MCF 10A (cell line): ENCODE data around the gene CELF4. TPM values are rescaled to one million over a fixed set of nuclear protein-coding genes. Genes with fewer than 3 reads are reported as not detected.

Experiments
- BruUV-seq: library from RNA; stranded (reverse); fragments of 400-500 nt; replicated peaks from 2 replicates; lab custom pipeline; 2021; lab: Mats Ljungman, UMichigan
- CTCF ChIA-PET: fragments of 300-600 bp; sonication (Branson Sonifier 250); formaldehyde crosslinking; extraction: SDS; loops from one replicate; lab custom pipeline; 2021; ENCODE audit warnings: antibody characterized with exemption, inconsistent platforms; lab: Yijun Ruan, JAX
- POLR2A ChIA-PET: fragments of 300-600, 350-650 bp; sonication (Branson Sonifier 250); formaldehyde crosslinking; extraction: SDS; loops from one replicate; lab custom pipeline; 2020; ENCODE audit warnings: antibody characterized with exemption, inconsistent platforms; lab: Yijun Ruan, JAX
- DNase-seq: peaks from one replicate; pipeline ENCODE4 v3.0.0-alpha.2; 2018; ENCODE audit not compliant: unreplicated experiment
- H3K27ac Mint-ChIP-seq: one replicate; pipeline ENCODE4 v1.8.0; 2022; ENCODE audit warnings: mild to moderate bottlenecking, low read depth, mixed read lengths; ENCODE audit not compliant: unreplicated experiment
- H3K27me3 Mint-ChIP-seq: one replicate; pipeline ENCODE4 v1.8.0; 2022; ENCODE audit warnings: mixed read lengths; ENCODE audit not compliant: insufficient read depth, unreplicated experiment
- H3K36me3 Mint-ChIP-seq: one replicate; pipeline ENCODE4 v1.8.0; 2022; ENCODE audit warnings: mild to moderate bottlenecking, moderate library complexity, mixed read lengths; ENCODE audit not compliant: insufficient read depth, unreplicated experiment
- H3K4me1 Mint-ChIP-seq: one replicate; pipeline ENCODE4 v1.8.0; 2022; ENCODE audit warnings: mixed read lengths; ENCODE audit not compliant: insufficient read depth, unreplicated experiment
- H3K4me3 Mint-ChIP-seq: one replicate; pipeline ENCODE4 v1.8.0; 2022; ENCODE audit warnings: mild to moderate bottlenecking, moderate library complexity, mixed read lengths; ENCODE audit not compliant: unreplicated experiment
- H3K9me3 Mint-ChIP-seq: one replicate; pipeline ENCODE4 v1.8.0; 2022; ENCODE audit warnings: mixed read lengths; ENCODE audit not compliant: unreplicated experiment
- intact Hi-C: fragments of 100-400 bp; cut with micrococcal nuclease; formaldehyde crosslinking; loops from 2 replicates; pipeline ENCODE4 v1.14.1; 2022
- total RNA-seq: library from RNA; stranded (reverse); gene quantifications from 2 replicates; pipeline ENCODE4 v1.2.3, GENCODE V29; 2022
- TF ChIP-seq, protein P1 (sequence below): fragments of 200-600 bp; IDR thresholded peaks from one replicate; pipeline ENCODE4 v1.8.0; 2022; ENCODE audit warnings: antibody characterized with exemption, mild to moderate bottlenecking; ENCODE audit not compliant: unreplicated experiment

Gene CELF4
- total RNA-seq, 1 experiment from 2014 or later = not detected

DNA sequence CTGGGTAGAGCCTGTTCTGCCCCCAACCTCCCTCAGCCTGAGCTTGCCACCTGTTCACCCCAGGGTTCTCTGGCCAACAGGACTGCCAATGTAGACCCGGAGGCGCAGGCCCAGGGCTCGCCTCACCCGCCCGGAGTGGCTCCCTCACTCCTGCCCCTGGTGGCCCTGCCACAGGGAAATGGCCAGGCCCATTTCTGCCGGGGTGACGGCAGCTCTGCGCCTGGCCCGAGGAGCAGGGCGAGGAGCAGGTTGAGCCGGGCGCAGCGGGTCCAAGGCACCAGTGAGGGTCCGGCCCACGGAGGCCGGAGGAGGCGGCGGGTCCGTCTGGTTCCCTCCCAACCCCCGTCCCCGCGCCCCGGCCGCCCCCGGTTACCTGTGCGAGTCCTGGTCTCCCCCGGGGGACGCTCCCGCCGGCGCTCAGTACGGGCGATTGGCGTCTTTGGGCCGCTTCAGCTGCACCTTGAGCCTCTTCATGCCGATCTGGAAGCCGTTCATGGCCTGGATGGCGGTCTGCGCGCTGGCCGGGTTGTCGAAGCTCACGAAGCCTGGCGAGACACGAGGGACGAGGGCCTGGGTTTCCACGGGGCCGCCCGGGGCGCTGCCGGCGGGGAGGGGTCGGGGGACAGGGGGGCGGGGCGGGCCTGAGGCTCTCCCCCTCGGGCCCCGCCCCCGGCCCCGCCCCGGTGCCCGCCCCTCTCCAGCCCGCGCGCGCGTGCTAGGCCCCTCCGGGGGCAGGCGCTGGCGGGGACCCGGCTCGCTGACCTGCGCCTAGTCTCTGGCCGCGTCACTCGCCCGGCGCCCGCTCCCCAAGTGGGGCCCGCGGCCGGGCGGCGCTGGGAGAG lies 312.0 kb downstream of the CELF4 start:
- Mint-ChIP-seq H3K4me3 (no peak overlapping the region), H3K27ac (no peak overlapping the region), H3K4me1 (no peaks in the 10 kb centered on the region), H3K36me3 (peaks cover 7% of the 10 kb centered on the region), H3K27me3 (peaks cover 29% of the 10 kb centered on the region), H3K9me3 (no peaks in the 10 kb centered on the region)
- no peak for DNase-seq
- ChIA-PET POLR2A (no interaction called here), CTCF (no interaction called here)
- no TSS peak for BruUV-seq
- TF ChIP-seq, protein P1, sequence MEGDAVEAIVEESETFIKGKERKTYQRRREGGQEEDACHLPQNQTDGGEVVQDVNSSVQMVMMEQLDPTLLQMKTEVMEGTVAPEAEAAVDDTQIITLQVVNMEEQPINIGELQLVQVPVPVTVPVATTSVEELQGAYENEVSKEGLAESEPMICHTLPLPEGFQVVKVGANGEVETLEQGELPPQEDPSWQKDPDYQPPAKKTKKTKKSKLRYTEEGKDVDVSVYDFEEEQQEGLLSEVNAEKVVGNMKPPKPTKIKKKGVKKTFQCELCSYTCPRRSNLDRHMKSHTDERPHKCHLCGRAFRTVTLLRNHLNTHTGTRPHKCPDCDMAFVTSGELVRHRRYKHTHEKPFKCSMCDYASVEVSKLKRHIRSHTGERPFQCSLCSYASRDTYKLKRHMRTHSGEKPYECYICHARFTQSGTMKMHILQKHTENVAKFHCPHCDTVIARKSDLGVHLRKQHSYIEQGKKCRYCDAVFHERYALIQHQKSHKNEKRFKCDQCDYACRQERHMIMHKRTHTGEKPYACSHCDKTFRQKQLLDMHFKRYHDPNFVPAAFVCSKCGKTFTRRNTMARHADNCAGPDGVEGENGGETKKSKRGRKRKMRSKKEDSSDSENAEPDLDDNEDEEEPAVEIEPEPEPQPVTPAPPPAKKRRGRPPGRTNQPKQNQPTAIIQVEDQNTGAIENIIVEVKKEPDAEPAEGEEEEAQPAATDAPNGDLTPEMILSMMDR = no peak
- intact Hi-C loops = no loop called here

DNA sequence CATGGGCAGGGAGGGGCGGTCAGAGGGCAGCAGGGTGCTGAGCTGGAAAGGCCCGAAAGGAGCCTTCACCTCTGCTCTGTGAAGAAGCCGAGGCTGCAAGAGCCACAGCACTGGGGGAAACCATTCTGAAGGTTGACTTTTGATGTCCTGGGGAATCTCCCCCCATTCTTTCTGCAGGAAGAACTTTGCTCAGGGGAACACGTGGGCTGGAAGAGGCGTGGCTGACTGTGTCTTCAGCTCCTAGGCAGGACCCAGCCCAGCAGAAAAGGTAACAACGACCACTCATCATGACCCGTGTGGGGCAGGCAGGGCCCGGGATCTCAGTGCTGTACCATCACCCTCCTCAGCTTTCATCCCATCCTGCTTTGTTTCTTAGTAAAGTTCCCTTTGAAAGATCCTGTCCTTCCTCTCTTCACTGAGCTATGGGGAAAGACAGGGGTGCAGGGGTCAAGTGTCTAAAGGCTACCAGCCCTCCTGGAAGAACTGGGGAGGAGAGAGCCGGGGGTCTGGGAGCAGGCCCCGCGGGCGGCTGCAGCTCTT lies 312.7 kb downstream of the CELF4 start:
- BruUV-seq = no TSS peak
- DNase-seq = no peak
- H3K27ac Mint-ChIP-seq = no peak overlapping the region
- CTCF ChIA-PET = no interaction called here
- H3K4me1 Mint-ChIP-seq = no peaks in the 10 kb centered on the region
- H3K36me3 Mint-ChIP-seq = peaks cover 7% of the 10 kb centered on the region
- TF ChIP-seq, protein P1 = no peak
- H3K27me3 Mint-ChIP-seq = peaks cover 22% of the 10 kb centered on the region
- intact Hi-C loops = no loop called here
- H3K9me3 Mint-ChIP-seq = no peaks in the 10 kb centered on the region
- H3K4me3 Mint-ChIP-seq = no peak overlapping the region
- POLR2A ChIA-PET = no interaction called here

DNA sequence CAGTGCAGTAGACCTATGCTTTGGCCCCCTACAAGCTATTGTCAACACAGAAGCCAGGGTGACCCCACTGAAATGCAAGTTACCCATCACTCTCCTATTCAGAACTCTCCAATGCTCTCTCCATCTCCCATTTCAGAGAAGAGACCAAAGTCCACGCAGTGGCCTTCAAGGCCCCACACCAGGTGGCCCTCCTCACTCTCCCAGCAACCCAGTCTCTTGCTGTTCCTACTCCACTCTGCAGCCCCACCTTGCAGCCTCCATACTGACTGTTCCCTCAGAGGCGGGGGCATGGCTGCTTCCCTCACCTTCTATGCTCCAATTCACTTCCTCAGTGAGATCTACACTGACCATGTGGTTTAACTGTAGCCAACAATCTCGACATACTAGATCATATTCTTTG lies 313.3 kb downstream of the CELF4 start:
- Mint-ChIP-seq H3K4me3 (no peak overlapping the region), H3K9me3 (no peaks in the 10 kb centered on the region), H3K36me3 (peaks cover 7% of the 10 kb centered on the region), H3K27me3 (peaks cover 16% of the 10 kb centered on the region), H3K27ac (no peak overlapping the region), H3K4me1 (no peaks in the 10 kb centered on the region)
- intact Hi-C loops = no loop called here
- ChIA-PET POLR2A (no interaction called here), CTCF (no interaction called here)
- BruUV-seq = no TSS peak
- DNase-seq = no peak
- TF ChIP-seq, protein P1 = no peak

DNA sequence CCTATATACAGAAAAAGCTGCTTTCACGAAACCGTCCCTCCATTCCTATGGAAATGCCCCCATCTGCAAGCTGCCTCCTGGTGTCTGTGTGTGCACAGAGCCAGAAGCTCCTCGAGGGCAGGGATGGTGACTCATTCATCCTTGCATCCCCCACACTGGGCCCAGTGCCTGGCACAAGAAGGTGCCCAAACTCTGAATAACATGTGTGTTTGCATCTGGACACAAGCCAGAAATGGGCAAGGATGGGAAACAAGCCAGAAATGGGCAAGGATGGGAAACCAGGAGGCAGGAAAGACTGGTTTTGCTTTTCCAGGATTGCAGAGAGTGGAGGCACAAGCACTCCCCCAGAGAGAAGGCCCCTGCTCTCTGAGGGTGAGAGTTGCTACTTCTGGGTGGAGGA lies 313.9 kb downstream of the CELF4 start:
- H3K4me1 Mint-ChIP-seq = no peaks in the 10 kb centered on the region
- TF ChIP-seq, protein P1 = no peak
- H3K27ac Mint-ChIP-seq = no peak overlapping the region
- H3K4me3 Mint-ChIP-seq = no peak overlapping the region
- peak; percentile 76 for DNase-seq
- CTCF ChIA-PET = interaction anchor here (1.1 kb wide), 1 partner anchor 58 kb away, joined by 3 read pairs; no protein-coding TSS in a partner anchor
- BruUV-seq = no TSS peak
- peaks cover 7% of the 10 kb centered on the region for H3K36me3 Mint-ChIP-seq
- intact Hi-C loops = no loop called here
- H3K27me3 Mint-ChIP-seq = peaks cover 13% of the 10 kb centered on the region
- POLR2A ChIA-PET = no interaction called here
- no peaks in the 10 kb centered on the region for H3K9me3 Mint-ChIP-seq
